WTC11 (cell line): Measurements from ENCODE around the gene TWIST2.

ENCODE experiments used
- CTCF ChIP-seq: fragments of 200-600 bp; IDR thresholded peaks from 2 replicates; pipeline ENCODE4 v1.8.0; 2022; ENCODE audit warnings: antibody characterized with exemption
- EMX1 ChIP-seq: fragments of 250-450 bp; sonication (Bioruptor Pico); IDR thresholded peaks from 2 replicates; pipeline ENCODE4 v1.8.0; 2021; ENCODE audit warnings: mild to moderate bottlenecking
- MLX ChIP-seq: sonication (generic); formaldehyde crosslinking; IDR thresholded peaks from 2 replicates; pipeline ENCODE4 v1.8.1; 2023; ENCODE audit warnings: mild to moderate bottlenecking, missing genetic modification reagents, moderate library complexity
- SP1 ChIP-seq: sonication (generic); formaldehyde crosslinking; conservative IDR thresholded peaks from 2 replicates; pipeline ENCODE4 v1.8.1; 2022; ENCODE audit warnings: missing genetic modification reagents
- ZNF121 ChIP-seq: sonication (generic); formaldehyde crosslinking; IDR thresholded peaks from 2 replicates; pipeline ENCODE4 v1.8.0; 2023; ENCODE audit warnings: missing genetic modification reagents

- TF ChIP-seq SP1 (CRISPR knock-in tag) (no peak), EMX1 (no peak), CTCF (no peak), ZNF121 (no peak), MLX (CRISPR knock-in tag) (no peak)
Observed at GRCh38 chr2:238887616-238888015, 39.7 kb downstream of the TWIST2 start.
